Activated T-helper 1 cell treated with anti-CD3 and anti-CD28 coated beads, Interleukin-12 subunit alpha, Interleukin-12 subunit beta, Interleukin-2, Interleukin-4 antibody, amounts not matched to agents 30 ng/mL and 10 ng/mL and 1 ng/mL, durations not matched to agents 14 hours and 24 hours and 36 hours (primary cell): ENCODE results near the gene SLC30A4. TPM values are rescaled to one million over a fixed set of nuclear protein-coding genes. Genes with fewer than 3 reads are reported as not detected.

Experiments
- DNase-seq: peaks from one replicate; pipeline ENCODE4 v3.0.0; 2021; ENCODE audit warnings: low spot score
- H3K27ac Mint-ChIP-seq: one replicate; pipeline ENCODE4 v1.8.0; 2021; ENCODE audit warnings: mild to moderate bottlenecking, mixed read lengths
- H3K27me3 Mint-ChIP-seq: one replicate; pipeline ENCODE4 v1.8.0; 2022; ENCODE audit warnings: mild to moderate bottlenecking, moderate library complexity, mixed read lengths; ENCODE audit not compliant: insufficient read depth
- H3K36me3 Mint-ChIP-seq: one replicate; pipeline ENCODE4 v1.8.0; 2021; ENCODE audit warnings: low read depth, mixed read lengths
- H3K4me1 Mint-ChIP-seq: one replicate; pipeline ENCODE4 v1.8.0; 2021; ENCODE audit warnings: low read depth, mixed read lengths
- H3K4me3 Mint-ChIP-seq: one replicate; pipeline ENCODE4 v1.8.0; 2021; ENCODE audit warnings: mild to moderate bottlenecking, moderate library complexity, mixed read lengths
- H3K9me3 Mint-ChIP-seq: one replicate; pipeline ENCODE4 v1.8.0; 2021; ENCODE audit warnings: mixed read lengths
- intact Hi-C: fragments of 100-400 bp; cut with micrococcal nuclease; formaldehyde crosslinking; loops from one replicate; pipeline ENCODE4 v1.15.1; 2024
- total RNA-seq: library from RNA; stranded (reverse); gene quantifications from 2 replicates; pipeline ENCODE4 v1.2.3, GENCODE V29; 2022

Gene SLC30A4, protein sequence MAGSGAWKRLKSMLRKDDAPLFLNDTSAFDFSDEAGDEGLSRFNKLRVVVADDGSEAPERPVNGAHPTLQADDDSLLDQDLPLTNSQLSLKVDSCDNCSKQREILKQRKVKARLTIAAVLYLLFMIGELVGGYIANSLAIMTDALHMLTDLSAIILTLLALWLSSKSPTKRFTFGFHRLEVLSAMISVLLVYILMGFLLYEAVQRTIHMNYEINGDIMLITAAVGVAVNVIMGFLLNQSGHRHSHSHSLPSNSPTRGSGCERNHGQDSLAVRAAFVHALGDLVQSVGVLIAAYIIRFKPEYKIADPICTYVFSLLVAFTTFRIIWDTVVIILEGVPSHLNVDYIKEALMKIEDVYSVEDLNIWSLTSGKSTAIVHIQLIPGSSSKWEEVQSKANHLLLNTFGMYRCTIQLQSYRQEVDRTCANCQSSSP
- 1.6 and 2.1 TPM in 2 replicates for total RNA-seq

DNA sequence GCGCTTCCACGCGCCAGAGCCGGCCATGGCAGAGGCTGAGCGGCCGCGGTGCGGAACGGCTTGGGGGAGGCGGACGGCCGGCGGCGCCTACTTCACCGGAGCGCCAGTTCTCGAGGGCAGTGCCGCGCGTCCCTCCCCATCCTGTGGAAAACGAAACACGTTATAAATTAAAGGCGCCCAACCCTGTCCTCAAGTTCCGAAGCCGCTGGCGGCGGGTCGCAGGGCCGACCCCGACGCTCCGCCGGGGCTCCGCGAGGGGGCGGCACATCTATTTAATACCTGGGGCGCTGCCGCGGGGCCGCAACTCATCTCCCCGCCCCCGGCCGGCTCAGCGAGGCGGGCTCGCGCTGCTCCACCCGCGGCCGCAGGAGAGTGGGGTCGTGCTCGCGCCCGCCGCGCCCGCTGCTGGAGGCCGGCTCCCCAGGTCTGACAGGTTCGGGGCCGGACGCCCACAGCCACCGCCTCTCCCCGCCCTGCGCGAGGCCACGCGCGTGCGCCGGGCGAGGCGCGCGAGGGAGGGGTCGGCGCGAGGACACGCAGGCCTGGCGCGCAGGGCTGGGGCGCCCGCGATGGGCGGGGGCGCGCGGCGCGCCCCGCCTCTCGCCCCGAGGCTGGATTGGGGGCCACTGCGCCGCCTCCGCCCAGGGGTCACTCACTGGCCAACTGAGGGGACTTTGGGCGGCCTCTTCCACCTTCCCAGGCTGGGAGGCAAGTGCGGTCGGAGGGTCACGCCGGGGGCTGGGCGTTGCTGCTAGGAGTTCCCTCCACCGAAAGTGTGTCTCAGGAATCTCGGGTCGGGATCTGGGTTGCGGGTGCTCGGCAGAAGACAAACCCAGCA is at the start of gene SLC30A4:
Gene SLC30A4 (minus strand): TSS at position 428 of the 838 bp plus-strand sequence. CDS start 401 bp downstream, at position 27.
- peak; percentile 68 for DNase-seq
- Mint-ChIP-seq H3K27ac (peak within 1 kb of the TSS; percentile 66), H3K4me1 (peaks cover 22% of the 10 kb centered on the region), H3K36me3 (no peaks in the 10 kb centered on the region), H3K27me3 (peaks cover 25% of the 10 kb centered on the region), H3K4me3 (peak within 1 kb of the TSS; percentile 88), H3K9me3 (no peaks in the 10 kb centered on the region)
- intact Hi-C loops, result loop anchor here (1.0 kb wide), 4 partner anchors 64 to 243 kb away; partner anchors contain the start of gene BLOC1S6

DNA sequence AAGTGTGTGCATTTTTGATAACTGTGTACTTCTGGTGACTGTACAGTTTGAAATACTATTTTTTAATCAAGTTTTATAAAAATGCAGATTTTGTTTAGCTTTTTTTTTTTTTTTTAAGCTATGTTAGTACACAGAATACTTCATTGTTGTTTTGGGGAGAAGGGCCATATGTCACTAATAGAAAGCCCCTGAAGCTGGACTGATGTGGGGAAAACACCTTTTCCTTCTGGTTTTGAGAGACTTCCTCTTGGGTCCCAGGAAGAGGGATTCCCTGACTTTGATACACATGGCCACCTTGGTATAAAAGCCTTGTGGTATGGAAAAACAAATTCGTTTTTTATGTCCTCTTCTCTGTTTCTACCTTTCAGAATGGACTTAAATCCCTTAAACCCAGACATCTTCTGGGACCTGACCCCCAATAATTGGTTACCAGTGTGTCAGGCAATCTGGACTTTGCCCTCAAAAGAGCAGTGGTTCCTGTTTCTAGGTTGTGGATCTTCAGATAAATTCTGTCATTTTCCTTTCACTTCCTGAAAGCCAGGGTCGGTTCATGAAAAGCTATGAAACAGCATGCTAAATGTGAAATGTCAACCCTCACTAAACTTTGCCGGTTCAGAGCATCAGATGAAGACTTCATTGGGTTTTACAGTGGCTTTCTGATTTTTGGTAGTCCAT is 33.5 kb upstream of the SLC30A4 start:
- no peak for DNase-seq
- Mint-ChIP-seq H3K36me3 (no peaks in the 10 kb centered on the region), H3K4me3 (no peak overlapping the region), H3K4me1 (no peaks in the 10 kb centered on the region), H3K27ac (no peak overlapping the region), H3K9me3 (no peaks in the 10 kb centered on the region), H3K27me3 (peaks cover 21% of the 10 kb centered on the region)
- intact Hi-C loops, result no loop called here

DNA sequence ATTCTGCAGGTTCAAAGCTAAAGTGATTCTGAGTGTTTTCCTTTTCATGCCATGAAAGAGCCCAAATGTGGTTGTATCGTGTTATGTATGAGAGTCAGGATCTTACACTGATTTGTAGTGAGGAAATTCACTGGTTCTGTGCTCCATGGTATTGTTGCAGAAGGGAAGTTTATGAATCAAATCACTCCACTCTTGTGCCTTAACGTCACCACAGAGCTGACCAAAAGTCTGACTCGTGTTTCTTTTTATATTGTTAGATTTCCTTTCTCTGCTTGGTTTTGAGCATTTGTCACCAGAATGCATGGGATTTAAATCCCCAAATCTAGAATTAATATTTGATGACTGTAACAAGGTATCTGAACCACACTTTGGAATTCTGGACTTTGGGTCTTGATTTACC is 29.1 kb upstream of the SLC30A4 start:
- peaks cover 11% of the 10 kb centered on the region for H3K27me3 Mint-ChIP-seq
- no peak overlapping the region for H3K4me3 Mint-ChIP-seq
- DNase-seq, result no peak
- H3K4me1 Mint-ChIP-seq, result no peaks in the 10 kb centered on the region
- no peak overlapping the region for H3K27ac Mint-ChIP-seq
- no peaks in the 10 kb centered on the region for H3K36me3 Mint-ChIP-seq
- intact Hi-C loops, result no loop called here
- no peaks in the 10 kb centered on the region for H3K9me3 Mint-ChIP-seq

DNA sequence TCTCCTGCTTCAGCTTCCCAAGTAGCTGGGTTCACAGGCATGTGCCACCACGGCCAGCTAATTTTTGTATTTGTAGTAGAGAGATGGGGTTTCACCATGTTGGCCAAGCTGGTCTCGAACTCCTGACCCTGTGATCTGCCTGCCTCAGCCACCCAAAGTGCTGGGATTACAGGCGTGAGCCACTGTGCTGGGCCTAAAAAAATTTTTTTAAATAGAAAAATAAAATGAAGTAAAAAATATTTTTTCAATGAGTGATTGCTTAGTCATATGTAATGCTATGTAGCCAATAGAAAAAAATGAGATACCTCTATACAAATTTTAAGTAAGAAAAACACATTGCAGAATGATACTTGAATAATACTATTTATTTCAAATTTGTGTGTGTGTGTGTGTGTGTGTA is 27.9 kb upstream of the SLC30A4 start:
- H3K9me3 Mint-ChIP-seq, result no peaks in the 10 kb centered on the region
- no peaks in the 10 kb centered on the region for H3K36me3 Mint-ChIP-seq
- intact Hi-C loops, result no loop called here
- no peaks in the 10 kb centered on the region for H3K4me1 Mint-ChIP-seq
- peaks cover 7% of the 10 kb centered on the region for H3K27me3 Mint-ChIP-seq
- H3K27ac Mint-ChIP-seq, result no peak overlapping the region
- no peak for DNase-seq
- H3K4me3 Mint-ChIP-seq, result no peak overlapping the region

DNA sequence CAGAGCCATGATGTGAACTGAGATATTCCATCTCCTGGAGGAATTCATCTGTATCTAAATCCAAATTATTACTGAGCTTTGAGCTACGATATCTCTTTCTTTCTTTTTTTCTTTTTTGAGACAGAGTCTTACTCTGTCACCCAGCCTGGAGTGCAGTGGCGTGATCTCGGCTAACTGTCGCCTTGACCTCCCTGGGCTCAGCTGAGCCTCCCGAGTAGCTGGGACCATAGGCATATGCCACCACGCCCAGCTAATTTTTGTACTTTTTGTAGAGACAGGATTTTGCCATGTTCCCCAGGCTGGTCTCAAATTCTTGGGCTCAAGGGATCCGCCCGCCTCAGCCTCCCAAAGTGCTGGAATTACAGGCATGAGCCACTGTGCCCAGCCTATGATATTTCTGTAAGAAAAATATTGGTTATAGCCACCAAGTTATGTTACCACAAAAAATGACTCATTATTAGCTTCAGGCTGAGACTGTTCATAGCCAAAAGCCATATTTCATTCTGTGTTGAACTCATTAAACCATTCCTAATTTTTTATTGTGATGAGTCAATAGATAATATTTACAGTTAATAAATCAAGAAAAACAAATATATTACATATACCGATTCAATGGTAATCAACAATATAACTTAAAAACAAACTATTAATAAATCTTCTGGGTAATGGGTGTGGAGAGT is 27.1 kb upstream of the SLC30A4 start:
- no peaks in the 10 kb centered on the region for H3K36me3 Mint-ChIP-seq
- no peak overlapping the region for H3K27ac Mint-ChIP-seq
- no peak for DNase-seq
- no peak overlapping the region for H3K4me3 Mint-ChIP-seq
- H3K4me1 Mint-ChIP-seq, result no peaks in the 10 kb centered on the region
- peaks cover 5% of the 10 kb centered on the region for H3K27me3 Mint-ChIP-seq
- H3K9me3 Mint-ChIP-seq, result no peaks in the 10 kb centered on the region
- intact Hi-C loops, result no loop called here

DNA sequence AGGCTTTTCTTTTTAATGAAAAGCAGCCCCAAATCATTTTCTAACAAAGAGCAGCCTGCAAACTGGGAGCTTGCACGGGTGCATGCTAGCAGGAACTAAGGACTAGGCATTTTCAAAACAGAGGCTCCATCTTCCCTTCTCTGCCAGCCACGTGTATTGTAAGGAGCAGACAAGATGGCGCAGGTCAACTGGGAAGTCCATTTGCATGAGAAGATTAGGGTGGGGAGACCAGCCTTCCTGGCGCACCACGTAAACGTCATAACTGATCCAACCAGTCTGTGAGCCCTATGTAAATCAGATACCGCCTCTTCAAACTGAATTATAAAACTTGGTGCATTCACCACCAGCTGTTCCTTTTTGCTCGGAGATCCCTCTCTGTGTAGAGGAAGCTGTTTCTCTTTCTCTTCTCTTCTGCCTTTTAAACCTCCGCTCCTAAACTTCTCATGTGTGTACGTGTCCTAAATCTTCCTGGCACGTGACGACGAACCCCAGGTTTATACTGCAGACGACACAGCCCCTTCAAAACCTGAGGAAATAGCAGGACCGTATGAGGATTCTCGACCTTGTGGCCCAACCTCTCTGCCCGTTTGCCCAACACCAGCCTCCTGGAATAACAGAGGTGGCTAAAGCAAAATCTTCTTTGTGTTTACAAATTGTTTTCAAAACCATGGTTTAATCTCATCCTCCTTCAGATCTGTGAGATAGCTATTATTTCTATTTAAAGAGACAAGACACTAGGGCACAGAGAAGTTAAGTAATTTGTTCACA is 26.4 kb upstream of the SLC30A4 start:
- no peaks in the 10 kb centered on the region for H3K4me1 Mint-ChIP-seq
- intact Hi-C loops, result no loop called here
- no peak overlapping the region for H3K27ac Mint-ChIP-seq
- H3K27me3 Mint-ChIP-seq, result peaks cover 7% of the 10 kb centered on the region
- no peak overlapping the region for H3K4me3 Mint-ChIP-seq
- no peaks in the 10 kb centered on the region for H3K9me3 Mint-ChIP-seq
- no peaks in the 10 kb centered on the region for H3K36me3 Mint-ChIP-seq
- DNase-seq, result no peak

DNA sequence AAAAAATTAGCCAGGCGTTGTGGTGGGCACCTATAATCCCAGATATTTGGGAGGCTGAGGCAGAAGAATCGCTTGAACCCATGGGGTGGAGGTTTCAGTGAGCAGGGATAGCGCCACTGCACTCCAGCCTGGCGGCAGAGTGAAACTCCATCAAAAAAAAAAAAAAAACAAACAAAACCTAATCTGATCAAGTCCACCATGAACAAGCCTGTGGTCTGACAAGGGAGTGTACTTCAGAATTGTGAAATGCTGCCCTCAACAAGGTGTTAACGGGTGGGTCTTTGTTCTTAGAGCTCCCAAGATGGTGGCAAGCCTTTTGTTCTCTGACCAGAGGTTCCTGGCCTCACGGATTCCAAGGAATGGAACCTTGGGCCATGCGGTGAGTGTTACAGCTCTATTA is 24.2 kb upstream of the SLC30A4 start:
- Mint-ChIP-seq H3K36me3 (no peaks in the 10 kb centered on the region), H3K27me3 (peaks cover 7% of the 10 kb centered on the region), H3K9me3 (no peaks in the 10 kb centered on the region), H3K4me3 (no peak overlapping the region), H3K4me1 (no peaks in the 10 kb centered on the region), H3K27ac (no peak overlapping the region)
- intact Hi-C loops, result no loop called here
- DNase-seq, result no peak

DNA sequence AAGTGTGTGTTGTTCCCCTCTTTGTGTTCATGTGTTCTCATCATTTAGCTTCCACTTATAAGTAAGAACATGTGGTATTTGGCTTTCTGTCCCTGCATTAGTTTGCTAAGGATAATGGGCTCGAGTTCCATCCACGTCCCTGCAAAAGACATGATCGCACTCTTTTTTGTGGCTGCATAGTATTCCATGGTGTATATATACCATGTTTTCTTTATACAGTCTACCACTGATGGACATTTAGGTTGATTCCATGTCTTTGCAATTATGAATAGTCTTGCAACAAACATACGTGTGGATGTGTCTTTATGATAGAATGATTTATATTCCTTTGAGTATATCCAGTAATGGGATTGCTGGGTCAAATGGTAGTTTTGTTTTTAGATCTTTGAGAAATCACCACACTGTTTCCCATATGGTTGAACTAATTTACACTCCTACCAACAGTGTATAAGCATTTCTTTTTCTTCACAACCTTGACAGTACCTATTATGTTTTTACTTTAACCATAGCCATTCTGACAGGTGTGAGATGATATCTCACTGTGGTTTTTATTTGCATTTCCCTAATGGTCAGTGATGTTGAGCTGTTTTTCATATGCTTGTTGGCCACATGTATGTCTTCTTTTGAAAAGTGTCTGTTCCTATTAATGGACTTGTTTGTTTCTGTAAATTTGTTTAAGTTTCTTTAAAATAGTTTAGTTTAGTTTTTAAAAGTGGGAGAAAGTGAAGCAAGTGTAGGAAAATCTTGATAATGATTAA is 21.9 kb upstream of the SLC30A4 start:
- Mint-ChIP-seq H3K27ac (no peak overlapping the region), H3K27me3 (peaks cover 7% of the 10 kb centered on the region), H3K4me3 (no peak overlapping the region), H3K9me3 (no peaks in the 10 kb centered on the region), H3K4me1 (no peaks in the 10 kb centered on the region), H3K36me3 (no peaks in the 10 kb centered on the region)
- DNase-seq, result no peak
- intact Hi-C loops, result no loop called here

DNA sequence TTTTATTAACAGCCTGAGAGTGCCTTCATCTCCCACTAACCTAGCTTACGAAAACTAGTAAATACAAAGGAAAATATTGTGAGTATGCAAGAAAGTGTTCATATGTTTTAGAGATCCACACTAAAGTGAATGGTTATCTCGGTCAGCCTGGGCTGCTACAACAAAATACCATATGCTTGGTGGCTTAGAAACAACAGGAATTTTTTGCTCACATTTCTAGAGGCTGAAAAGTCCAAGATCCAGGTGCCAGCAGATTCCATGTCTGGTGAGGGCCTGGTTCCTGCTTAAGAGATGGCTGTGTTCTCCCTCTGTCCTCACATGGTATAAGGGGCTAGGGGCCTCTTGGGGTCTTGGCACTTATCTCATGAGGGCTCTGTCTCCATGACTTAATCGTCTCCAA is 20.5 kb upstream of the SLC30A4 start:
- Mint-ChIP-seq H3K4me1 (no peaks in the 10 kb centered on the region), H3K4me3 (no peak overlapping the region), H3K27me3 (peaks cover 4% of the 10 kb centered on the region), H3K9me3 (no peaks in the 10 kb centered on the region), H3K27ac (no peak overlapping the region), H3K36me3 (no peaks in the 10 kb centered on the region)
- intact Hi-C loops, result no loop called here
- DNase-seq, result no peak

DNA sequence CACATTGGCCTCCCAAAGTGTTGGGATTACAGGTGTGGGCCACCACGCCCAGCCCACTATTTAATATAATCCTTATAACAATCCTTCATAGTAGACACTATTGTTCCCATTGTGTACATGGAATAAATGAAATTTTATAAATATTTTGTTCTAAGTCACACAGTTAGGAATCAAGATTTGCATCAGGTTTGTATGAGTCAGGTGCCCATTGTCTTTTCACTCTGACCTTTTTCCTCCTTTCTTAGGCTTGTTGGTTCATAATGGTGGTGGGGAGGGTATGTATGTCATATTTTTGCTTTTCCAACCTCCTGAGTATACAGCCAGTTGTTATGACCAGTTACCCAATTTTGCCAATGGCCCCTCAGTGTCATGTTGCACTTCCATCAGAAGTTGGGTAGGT is 18.0 kb upstream of the SLC30A4 start:
- no peaks in the 10 kb centered on the region for H3K4me1 Mint-ChIP-seq
- peaks cover 11% of the 10 kb centered on the region for H3K27me3 Mint-ChIP-seq
- intact Hi-C loops, result no loop called here
- H3K9me3 Mint-ChIP-seq, result no peaks in the 10 kb centered on the region
- H3K36me3 Mint-ChIP-seq, result no peaks in the 10 kb centered on the region
- H3K27ac Mint-ChIP-seq, result no peak overlapping the region
- no peak for DNase-seq
- no peak overlapping the region for H3K4me3 Mint-ChIP-seq

DNA sequence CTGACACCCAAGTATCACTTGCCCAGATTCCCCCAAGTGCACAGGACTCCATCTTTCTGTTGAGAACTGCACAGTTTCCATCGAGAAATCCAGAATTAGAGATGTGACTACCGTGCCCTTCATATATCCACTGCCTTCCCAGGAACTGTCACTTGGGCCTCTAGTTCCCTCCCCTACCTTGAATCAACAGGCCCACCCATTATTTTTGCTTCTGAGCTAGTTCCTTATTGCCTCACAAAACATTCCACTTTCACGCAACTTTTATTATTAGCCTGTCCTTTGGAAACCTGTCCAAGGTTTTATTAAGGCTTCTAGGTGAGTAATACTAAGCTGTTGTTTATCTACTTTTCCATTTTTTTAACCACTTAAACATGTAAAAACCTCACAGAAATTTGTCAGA is 17.1 kb upstream of the SLC30A4 start:
- no peaks in the 10 kb centered on the region for H3K9me3 Mint-ChIP-seq
- no peak overlapping the region for H3K4me3 Mint-ChIP-seq
- peaks cover 10% of the 10 kb centered on the region for H3K27me3 Mint-ChIP-seq
- DNase-seq, result no peak
- H3K4me1 Mint-ChIP-seq, result no peaks in the 10 kb centered on the region
- intact Hi-C loops, result no loop called here
- H3K36me3 Mint-ChIP-seq, result no peaks in the 10 kb centered on the region
- H3K27ac Mint-ChIP-seq, result no peak overlapping the region
